GM12875 (cell line): ENCODE data around the gene NCKAP5.
"Not testable (repeated sequence)": the region's sequence is repeated elsewhere in the genome, so short reads cannot be mapped to it uniquely, and the experiment has no call there.

ENCODE experiments used
- H3K4me3 ChIP-seq: one replicate; pipeline ENCODE4 v1.5.1; 2011; ENCODE audit warnings: low read depth, low read length, control low read depth
- CTCF ChIP-seq: IDR thresholded peaks from 2 replicates; pipeline ENCODE4 v1.5.1; 2011; ENCODE audit warnings: low read depth, mild to moderate bottlenecking, control low read depth, inconsistent platforms, low read length, moderate library complexity, borderline replicate concordance; ENCODE audit not compliant: insufficient read depth

NCKAP5 gene

GRCh38 chr2:133476286-133476685 is 92.0 kb downstream of the NCKAP5 start:
- TF ChIP-seq CTCF: no peak
- no peak overlapping the region for H3K4me3 ChIP-seq

- H3K4me3 ChIP-seq: no peak overlapping the region
- TF ChIP-seq CTCF: no peak
Measured at GRCh38 chr2:133475610-133476009, 92.7 kb downstream of the NCKAP5 start.

GRCh38 chr2:133470446-133470845 is 97.8 kb downstream of the NCKAP5 start:
- not testable (repeated sequence) for H3K4me3 ChIP-seq

DNA sequence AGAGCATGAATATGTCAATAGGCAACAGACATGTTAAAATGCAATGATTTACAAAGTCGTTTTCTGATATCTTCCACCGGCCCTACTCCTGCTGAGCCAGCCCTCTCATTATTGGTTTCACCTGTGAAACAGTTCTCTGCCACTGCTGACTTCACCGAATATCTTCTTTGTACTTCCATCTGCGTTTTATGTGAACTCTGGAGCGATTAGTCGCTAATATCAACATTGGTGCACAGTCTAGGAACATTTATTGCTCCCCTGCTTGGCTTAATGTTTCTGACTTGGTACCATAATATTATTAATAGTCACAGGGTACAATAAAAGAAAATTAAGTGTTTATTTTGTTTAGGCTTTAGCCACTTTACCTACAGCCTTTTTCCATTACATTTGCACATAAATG is 105.5 kb downstream of the NCKAP5 start:
- TF ChIP-seq CTCF: no peak
- no peak overlapping the region for H3K4me3 ChIP-seq

DNA sequence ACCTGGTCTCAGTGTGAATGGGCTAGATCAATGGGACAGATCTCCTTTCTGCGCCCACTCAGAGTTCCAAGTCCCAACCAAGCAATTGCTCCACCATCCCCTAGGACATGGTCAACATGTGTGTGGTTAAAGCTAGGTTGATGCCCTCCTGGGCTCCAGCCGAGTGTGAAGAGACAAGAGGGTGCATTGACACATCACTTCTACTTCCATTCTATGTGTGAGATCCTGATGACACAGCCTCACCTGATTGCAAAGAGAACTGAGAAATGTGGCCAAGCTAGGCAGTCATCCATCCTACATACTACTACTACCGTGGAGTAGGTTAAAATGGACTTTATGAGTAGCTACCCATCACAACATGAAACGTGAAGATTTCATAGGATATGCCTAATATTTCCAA is 106.8 kb downstream of the NCKAP5 start:
- H3K4me3 ChIP-seq: no peak overlapping the region
- no peak for TF ChIP-seq CTCF

DNA sequence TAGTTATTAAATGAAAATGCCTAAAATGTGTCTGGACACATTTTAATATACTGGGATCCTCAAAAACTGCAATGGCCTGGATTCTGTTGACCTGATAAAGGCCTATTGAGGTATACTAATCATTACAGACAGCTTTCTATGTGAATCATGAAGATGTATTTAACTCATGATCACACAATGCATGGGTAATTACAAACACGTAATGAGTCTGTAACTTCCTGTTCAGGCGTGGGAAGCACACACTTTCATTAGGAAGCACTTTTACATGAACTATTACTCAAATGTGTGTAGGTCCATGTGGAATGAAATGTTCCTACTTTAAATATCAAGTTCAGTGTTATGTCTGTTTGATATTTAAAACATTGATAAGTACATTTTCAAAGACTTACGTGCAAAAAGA is 108.7 kb downstream of the NCKAP5 start:
- TF ChIP-seq CTCF: no peak
- H3K4me3 ChIP-seq: no peak overlapping the region

DNA sequence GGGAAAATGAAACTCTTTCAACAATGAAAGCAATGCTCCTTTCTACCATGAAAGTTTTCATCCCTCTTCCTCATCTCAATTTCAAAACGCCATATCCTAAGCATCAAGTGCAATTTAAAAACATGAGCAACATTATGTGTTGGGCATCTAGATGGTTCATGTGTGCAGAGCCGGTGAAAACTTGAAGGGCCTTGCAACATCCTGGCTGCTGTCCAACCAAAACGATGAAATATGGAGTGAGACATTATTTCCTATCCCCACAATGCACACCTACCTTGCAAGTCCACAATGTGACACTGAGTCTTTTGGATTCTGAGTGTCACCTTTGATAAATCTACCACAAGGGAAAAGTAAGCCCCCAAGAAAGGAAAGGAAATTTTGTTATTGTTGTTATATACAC is 110.0 kb downstream of the NCKAP5 start:
- no peak for TF ChIP-seq CTCF
- H3K4me3 ChIP-seq: no peak overlapping the region

DNA sequence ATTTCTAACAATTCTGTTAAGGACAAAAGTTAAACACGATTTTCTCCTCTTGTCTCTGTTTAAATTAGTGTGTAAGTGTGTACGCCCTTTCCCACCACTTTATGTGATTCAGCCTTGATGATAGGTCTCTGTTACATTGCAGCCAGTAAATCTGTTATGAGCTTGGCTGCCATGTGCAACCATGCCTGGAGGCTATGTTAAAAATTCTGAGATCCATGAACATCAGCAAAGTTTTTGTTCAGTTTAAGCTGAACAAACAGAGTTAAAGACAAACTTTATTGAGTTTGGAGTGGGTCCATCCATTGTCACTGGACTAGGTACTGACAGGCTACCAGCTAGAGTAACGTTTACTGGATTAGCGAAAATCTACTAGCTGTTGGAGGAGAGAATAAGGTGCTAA is 110.4 kb downstream of the NCKAP5 start:
- H3K4me3 ChIP-seq: no peak overlapping the region
- TF ChIP-seq CTCF: no peak
